GM18520 (cell line): ENCODE measurements around the gene SYN1.

Source experiments
- ATAC-seq: cut with Tn5 transposase; IDR thresholded peaks from one replicate; pipeline ENCODE4 v1.9.1; 2021; ENCODE audit not compliant: unreplicated experiment

The SYN1 gene

DNA sequence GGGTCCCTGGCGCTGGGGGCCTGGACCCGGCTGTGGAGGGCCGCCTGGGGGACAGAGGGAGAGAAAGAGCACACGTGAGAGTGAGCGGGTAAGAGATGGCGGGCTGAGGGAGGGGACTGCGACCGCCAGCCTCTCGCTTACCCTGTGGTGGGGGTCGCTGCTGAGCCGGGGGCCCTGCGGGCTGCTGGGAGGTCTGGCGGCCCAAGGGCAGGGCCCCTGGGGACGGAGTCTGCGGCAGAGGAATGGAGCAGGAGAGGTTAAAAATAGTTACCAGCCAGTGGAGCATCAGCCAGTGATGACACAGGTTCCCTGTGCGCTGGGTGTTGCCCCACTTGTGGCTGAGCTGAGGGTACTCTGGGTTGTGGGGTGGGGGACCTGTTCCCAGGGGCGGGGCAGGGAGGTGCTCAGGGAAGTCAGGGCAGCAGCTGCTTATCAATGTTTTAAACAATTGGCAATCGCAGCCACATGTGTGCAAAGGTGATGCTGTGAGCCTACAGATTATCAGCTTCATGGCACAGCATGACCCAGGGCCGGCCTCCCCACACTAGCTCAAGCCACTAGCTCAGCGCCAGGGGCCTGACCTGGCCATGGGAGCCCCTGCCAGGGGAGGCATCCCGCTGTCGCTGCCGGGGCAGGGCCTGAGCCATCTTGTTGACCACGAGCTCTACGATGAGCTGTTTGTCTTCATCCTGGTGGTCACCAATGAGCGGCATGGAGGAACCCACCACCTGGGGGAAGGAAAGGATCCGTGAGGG is 44.9 kb downstream of the SYN1 start:
- ATAC-seq = no peak

DNA sequence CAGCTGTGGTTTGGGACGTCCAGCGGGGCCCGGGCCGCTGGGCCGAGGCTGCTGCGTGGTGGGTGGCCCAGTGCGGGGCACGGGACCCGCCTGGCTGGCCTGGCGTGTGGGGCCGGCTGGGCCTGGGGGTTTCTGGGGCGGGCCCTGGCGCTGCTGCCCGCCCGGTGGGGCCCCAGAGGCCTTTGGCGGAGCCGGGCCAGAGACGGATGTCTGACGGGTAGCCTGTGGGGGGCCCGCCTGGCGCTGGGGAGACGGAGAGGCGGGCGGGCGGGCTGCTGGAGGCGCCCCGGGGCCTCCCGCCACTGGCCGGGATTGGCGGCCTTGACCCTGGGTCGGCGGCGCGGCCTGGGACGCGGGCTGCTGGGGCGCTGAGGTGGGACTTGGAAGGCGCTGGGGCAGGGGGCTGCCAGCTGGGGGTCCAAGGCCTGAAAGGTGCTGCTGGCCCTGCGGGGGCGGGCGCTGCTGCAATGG is 45.5 kb downstream of the SYN1 start:
- ATAC-seq = no peak

DNA sequence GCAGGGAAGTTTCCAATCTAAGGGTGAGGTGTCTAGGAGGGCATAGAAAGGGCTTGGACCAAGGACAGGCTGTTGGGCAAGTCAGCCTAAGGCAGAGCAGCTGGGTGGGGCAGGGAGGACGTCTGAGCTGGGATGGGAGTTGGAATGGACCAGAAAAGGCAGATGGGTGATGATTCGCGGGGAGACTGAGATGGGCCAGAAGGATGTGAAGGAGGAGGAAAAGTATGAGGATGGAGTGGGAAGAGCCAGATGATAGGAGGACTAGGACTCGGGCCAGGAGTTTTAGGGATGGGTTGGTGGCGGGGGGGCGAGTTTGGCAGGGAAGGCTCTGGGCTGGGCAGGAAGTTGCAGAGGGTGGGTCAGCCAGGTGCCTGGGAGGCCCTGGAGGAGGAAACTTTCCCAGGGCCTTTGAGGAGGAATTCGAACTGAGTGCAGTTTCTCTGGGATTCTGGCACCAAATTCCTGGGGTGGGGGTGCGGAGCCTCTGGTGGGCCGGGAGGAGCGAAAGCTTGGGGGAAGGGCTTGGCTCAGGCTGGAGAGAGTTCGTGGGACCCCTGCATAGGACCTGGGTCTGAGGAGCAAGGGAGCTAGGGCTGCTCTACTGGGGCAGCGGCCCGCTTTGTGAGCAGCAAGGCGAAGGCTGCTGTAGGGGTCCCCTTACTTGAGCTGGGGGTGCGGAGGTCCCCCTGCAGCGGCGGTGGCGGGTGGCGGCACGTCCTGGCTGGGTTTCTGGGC is 46.1 kb downstream of the SYN1 start:
- no peak for ATAC-seq

GRCh38 chrX:47572773-47573340 is 46.8 kb downstream of the SYN1 start:
- no peak for ATAC-seq

DNA sequence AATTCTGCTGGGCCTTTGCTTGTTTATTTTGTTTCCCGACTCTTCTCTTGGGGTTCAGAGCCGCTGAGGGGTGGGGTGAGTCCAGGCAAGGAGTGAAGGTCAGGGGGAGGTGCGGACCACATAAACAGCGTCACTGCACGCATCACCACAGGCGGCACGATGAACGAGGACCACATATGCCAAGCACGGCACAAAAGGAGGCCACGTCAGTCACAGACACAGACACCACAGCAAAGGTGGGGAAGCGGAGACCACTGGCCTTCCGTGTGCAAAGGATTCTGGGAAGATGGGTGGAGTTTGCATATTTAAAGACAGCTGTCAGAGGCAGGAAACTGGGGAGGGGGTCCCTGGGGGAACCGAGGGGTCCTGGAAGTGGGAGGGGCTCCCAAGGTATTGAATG is 47.8 kb downstream of the SYN1 start:
- no peak for ATAC-seq

DNA sequence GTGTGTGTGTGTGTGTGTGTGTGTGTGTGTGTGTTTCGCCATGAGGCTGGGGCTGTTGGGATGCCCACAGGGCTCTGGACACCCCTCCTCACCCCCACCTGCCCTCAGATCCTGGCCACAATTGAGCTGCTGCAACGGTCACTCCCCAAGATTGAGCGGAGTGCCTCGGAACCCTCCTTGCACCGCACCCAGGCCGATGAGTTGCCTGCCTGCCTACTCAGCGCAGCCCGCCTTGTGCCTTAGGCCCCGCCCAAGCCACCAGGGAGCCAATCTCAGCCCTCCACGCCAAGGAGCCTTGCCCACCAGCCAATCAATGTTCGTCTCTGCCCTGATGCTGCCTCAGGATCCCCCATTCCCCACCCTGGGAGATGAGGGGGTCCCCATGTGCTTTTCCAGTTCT is 48.4 kb downstream of the SYN1 start:
- no peak for ATAC-seq

GRCh38 chrX:47570794-47571193 is 48.9 kb downstream of the SYN1 start:
- ATAC-seq = no peak

DNA sequence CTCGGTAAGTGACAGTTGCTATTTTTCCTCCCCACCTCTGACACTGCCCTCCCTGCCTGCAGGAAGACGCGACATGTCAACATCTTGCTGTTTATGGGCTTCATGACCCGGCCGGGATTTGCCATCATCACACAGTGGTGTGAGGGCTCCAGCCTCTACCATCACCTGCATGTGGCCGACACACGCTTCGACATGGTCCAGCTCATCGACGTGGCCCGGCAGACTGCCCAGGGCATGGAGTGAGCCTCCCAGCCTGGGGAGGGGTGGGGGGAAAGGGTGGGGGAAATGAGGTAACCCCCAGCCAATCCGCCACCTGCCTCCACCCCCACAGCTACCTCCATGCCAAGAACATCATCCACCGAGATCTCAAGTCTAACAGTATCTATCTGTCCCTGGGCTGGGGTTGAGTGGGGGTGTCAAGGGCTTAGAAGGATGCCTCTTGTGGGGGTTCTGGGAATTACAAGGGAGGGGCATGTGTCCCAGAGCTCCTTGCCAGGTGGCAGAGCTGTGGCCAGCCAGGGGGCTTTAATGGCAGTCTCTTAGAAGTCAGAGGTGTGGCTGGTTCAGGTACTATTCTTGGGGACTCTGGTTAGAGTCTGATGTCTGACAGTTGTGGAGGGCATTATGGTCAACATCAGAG is 50.9 kb downstream of the SYN1 start:
- ATAC-seq = no peak

DNA sequence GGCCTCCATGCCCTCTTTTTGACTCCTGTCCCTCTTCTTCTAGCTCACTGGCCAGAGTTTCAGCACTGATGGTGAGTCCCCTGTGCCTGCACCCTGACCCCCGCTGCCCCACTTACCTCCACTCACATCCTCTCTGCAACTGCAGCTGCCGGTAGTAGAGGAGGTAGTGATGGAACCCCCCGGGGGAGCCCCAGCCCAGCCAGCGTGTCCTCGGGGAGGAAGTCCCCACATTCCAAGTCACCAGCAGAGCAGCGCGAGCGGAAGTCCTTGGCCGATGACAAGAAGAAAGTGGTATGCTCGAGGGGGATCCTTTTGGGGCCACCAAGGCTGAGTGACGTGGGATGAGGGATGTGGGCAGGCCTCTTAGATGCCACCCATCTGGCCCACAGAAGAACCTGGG is 52.8 kb downstream of the SYN1 start:
- no peak for ATAC-seq

- ATAC-seq = no peak
Measured at GRCh38 chrX:47564438-47565085, 55.1 kb downstream of the SYN1 start.

DNA sequence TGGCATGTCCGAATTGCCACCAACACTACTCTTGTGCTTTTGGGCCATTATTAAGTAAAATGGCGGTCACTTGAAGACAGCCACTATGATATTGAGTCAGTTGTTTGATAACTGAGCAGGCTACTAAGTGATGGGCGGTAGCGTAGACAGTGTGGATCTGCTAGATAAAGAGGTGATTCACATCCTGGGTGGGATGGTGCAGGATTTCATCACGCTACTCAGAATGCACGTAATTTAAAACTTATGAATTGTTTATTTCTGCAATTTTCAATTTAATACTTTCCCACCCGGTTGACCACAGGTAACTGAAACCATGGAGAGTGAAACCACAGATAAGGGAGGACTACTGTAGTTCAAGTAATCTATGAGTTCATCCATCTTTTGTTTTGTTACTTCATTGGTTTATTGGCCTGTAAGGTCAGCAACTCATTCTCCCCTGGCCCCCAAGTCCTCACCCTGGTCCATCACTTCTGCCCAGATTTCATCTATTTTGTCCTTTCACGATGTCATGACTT is 55.8 kb downstream of the SYN1 start:
- no peak for ATAC-seq

DNA sequence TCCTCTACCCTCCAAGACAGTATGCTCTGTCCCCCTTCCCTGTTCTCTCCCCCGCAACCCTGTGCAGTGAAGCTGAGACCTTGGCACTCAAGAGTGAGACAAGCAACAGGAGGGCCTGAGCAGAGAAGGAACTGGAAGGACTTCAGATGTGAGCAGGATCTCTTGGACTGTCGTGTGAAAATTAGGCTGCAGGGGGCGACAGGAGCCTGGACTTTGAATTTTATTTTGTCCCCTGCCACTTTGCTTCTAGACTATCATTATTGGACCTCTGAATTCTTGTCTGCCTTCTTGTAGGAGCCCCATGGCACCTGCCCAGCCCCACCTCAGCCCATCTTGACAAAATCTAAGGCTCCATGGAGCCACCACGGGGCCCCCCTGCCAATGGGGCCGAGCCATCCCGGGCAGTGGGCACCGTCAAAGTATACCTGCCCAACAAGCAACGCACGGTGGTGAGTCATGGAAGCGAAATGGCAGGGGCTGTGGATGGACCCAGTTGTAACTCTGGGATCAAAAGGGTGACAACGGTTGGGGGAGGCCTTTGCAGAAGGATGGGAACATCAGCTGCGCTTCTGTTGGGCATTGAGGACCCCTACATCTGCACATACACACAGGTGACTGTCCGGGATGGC is 56.9 kb downstream of the SYN1 start:
- no peak for ATAC-seq

DNA sequence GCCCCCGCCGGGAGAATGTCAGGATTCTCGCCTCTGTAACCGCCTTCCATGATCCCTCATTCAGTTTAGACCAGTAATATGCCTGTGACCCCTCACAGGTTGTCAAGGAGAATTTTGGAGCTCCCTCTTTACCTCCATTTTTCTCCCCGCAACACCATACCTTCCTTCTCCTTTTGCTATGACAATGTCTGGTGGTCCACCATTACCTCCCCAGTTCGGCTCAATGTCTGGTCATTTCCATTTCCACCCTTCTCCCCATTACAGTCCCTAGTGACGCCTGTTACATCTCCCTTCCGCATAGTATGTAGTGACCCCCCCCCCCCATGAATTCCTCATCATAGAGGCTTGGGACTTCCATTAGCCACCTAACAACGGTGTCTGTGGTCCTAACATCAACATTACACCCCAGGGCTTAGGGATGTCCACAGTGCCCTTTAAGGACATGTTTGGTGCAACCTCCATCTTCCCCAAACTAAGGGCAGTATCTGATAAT is 58.0 kb downstream of the SYN1 start:
- no peak for ATAC-seq

- peak; percentile 84 for ATAC-seq
Measured at GRCh38 chrX:47560934-47561658, 58.6 kb downstream of the SYN1 start, which contains the start of gene ARAF. Gene ARAF, plus strand, starts transcription at chrX:47561205. Its CDS starts 1,763 bp downstream, at chrX:47562968.

- no peak for ATAC-seq
Measured at GRCh38 chrX:47560179-47560933, 59.3 kb downstream of the SYN1 start.

GRCh38 chrX:47558436-47558835 is 61.2 kb downstream of the SYN1 start:
- no peak for ATAC-seq

DNA sequence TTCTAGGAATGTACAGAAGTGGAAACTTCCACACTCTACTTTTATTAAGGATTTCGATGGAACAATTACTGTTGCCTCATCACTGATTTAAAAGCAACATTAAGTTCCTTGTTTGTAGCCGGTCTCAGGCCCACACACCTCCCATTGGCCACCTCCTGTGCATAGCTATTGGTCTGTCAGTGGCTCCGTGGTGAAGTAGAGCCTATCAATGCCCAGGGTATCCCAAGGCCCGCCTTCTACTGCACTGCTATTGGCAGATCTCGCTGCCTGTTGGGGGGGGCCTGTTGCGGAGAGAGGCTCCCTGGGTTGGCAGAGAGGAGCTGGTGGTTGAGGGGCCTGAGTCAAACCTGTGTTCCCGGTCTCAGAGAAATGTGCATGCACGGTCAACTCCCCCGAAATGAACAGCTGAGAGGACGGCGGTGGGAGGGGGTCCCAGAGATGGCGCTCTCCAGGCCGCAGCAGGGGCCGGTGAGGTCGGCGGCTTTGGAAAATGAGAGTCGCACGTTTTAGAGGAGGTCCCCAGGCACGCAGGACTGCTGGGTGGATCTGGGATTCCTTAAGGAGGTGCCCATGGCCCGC is 63.5 kb downstream of the SYN1 start:
- ATAC-seq = peak; percentile 81

DNA sequence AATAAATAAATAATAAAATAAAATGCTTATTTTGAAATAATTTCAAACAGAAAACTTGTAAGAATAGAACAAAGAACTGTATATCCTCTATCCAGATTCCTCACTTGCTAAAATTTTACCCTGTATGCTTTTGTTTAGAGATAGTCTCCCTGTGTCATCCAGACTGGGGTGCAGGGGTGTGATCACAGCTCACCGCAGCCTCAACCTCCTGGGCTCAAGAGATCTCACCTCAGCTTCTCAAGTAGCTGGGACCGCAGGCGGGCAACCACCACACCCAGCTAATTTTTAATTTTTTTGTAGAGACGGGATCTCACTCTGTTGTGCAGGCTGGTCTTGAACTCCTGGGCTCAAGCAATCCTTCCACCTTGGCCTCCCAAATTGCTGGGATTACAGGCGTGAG is 76.2 kb downstream of the SYN1 start:
- no peak for ATAC-seq
